Fibroblast of pulmonary artery (primary cell): ENCODE measurements around the gene CUEDC1.

Experiments
- DNase-seq: peaks from one replicate; pipeline ENCODE4 v3.0.0-alpha.2; 2010; ENCODE audit warnings: low read depth
- H3K4me3 ChIP-seq: replicated peaks from 2 replicates; pipeline ENCODE4 v1.5.1; 2011; ENCODE audit warnings: low read depth, mild to moderate bottlenecking, control low read depth, low read length, moderate library complexity
- CTCF ChIP-seq: IDR thresholded peaks from 2 replicates; pipeline ENCODE4 v1.5.1; 2011; ENCODE audit warnings: mild to moderate bottlenecking, control low read depth, low read length, inconsistent platforms; ENCODE audit errors: missing control alignments

CUEDC1 gene

GRCh38 chr17:57938061-57938502 is 17.1 kb downstream of the CUEDC1 start:
- no peak for TF ChIP-seq CTCF
- no peak for DNase-seq
- no peak overlapping the region for H3K4me3 ChIP-seq

GRCh38 chr17:57937492-57937891 is 17.7 kb downstream of the CUEDC1 start:
- TF ChIP-seq CTCF = no peak
- DNase-seq = no peak
- no peak overlapping the region for H3K4me3 ChIP-seq

GRCh38 chr17:57935833-57936807 is 19.1 kb downstream of the CUEDC1 start:
- TF ChIP-seq CTCF = no peak
- DNase-seq = peak; percentile 58
- H3K4me3 ChIP-seq = no peak overlapping the region

GRCh38 chr17:57931488-57932137 is 23.6 kb downstream of the CUEDC1 start:
- no peak for TF ChIP-seq CTCF
- DNase-seq = no peak
- H3K4me3 ChIP-seq = no peak overlapping the region

- TF ChIP-seq CTCF = no peak
- no peak overlapping the region for H3K4me3 ChIP-seq
- DNase-seq = no peak
These were observed 25.0 kb downstream of the CUEDC1 start for GRCh38 chr17:57930239-57930638.

GRCh38 chr17:57929386-57929785 is 25.8 kb downstream of the CUEDC1 start:
- TF ChIP-seq CTCF = no peak
- no peak overlapping the region for H3K4me3 ChIP-seq
- no peak for DNase-seq
